HG02571 (cell line): ENCODE measurements around the gene SLC36A3.
A peak's percentile ranks its signal among the peaks of the same experiment; 100 is the strongest.
"Not testable (repeated sequence)": the region's sequence is repeated elsewhere in the genome, so short reads cannot be mapped to it uniquely, and the experiment has no call there.

Experiments used
- ATAC-seq: cut with Tn5 transposase; IDR thresholded peaks from one replicate; pipeline ENCODE4 v1.9.1; 2021; ENCODE audit warnings: mild to moderate bottlenecking, moderate library complexity; ENCODE audit not compliant: unreplicated experiment

SLC36A3 gene

DNA sequence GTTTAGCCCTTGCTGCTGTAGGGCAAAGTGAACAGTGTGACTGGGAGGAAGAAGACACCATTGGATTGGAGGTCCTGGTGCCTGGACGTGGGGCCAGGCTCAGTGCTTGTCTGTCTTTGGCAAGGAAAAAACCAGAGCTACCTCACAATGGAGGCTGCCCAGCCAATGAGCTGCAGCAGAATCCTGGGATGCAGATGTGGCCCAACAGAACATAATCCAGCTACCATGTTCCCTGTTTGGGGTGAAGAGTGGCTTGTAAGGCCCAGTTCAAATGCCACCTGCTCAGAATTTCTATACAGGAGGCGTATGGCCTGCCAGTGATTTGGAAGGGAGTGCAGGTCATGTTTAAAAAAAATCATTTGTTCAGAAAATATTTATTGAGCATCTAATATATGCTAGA, at the start of gene SLC36A3:
TSS of gene SLC36A3 (minus strand) at position 101 of the 400 bp plus-strand sequence. CDS start 412 bp downstream, outside the sequence.
- no peak for ATAC-seq

- ATAC-seq: no peak
These were observed 48.1 kb upstream of the SLC36A3 start for GRCh38 chr5:151351671-151352070.

- no peak for ATAC-seq
These were observed 45.2 kb upstream of the SLC36A3 start for GRCh38 chr5:151348789-151349188.

- no peak for ATAC-seq
These were observed 43.8 kb upstream of the SLC36A3 start, which contains the start of gene SLC36A2 for GRCh38 chr5:151347369-151347768. SLC36A2 (minus strand) TSS chr5:151347559; CDS start chr5:151347460, 99 bp downstream.

- no peak for ATAC-seq
These were observed 42.4 kb upstream of the SLC36A3 start for GRCh38 chr5:151345808-151346478.

- no peak for ATAC-seq
These were observed 41.7 kb upstream of the SLC36A3 start for GRCh38 chr5:151345187-151345807.

GRCh38 chr5:151344088-151344487, 40.5 kb upstream of the SLC36A3 start:
- no peak for ATAC-seq

DNA sequence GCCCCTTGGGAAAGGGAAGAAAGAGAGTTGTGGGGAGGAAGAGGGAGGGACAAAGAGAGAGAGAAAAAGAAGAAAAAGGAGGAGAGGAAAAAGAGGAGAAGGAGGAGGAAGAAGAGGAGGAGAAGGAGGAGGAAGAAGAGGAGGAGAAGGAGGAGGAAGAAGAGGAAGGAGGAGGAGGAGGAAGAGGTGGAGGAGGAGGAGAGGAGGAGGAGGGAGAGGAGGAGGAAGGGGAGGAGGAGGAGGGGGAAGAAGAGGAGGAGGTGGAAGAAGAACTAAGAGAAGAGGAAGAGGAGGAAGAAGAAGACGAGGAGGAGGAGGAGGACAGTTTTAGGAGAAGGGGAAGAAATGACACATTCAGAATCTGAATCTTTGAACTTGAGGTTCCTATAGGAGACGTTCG, 36.4 kb upstream of the SLC36A3 start:
- no peak for ATAC-seq

DNA sequence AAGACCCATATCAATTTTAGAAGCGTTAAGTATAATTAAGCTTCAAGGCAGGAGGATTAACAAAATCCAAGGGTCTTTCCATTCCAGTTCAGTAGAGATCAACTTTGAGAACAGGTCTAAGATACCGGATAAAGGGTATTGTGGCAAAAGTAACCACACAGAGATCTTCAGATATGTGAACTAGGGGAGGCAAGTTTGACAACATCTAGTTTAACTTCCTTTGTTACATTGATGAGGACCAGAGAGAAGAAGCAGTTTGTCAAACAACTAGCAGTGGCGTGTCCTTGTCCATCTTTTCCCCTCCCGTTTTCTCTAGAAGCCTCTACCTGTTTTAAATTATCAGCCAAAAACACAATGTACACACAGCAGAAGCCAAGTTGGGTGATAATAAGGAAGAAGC, 35.2 kb upstream of the SLC36A3 start:
- no peak for ATAC-seq

GRCh38 chr5:151332857-151333256, 29.3 kb upstream of the SLC36A3 start:
- ATAC-seq: no peak

GRCh38 chr5:151328734-151329133, 25.2 kb upstream of the SLC36A3 start:
- no peak for ATAC-seq

DNA sequence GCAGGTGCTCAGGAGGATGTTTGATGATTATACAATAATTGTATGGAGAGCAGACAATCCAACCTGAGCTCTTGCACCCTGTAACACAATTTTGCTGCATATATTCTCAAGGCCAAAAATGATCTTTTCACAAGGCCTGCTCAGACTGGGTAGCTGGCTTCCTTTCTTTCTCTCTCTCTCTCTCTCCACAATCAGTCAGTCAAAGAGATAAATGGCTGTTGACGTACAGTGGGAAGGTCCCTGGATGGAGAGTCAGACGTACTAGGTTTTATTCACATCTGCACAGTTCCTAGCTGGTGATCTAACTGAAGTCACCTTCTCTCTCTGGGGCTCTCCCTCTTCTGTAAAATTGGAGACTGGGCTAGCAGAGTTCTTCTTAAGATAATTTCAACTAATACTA, 24.0 kb upstream of the SLC36A3 start:
- no peak for ATAC-seq

DNA sequence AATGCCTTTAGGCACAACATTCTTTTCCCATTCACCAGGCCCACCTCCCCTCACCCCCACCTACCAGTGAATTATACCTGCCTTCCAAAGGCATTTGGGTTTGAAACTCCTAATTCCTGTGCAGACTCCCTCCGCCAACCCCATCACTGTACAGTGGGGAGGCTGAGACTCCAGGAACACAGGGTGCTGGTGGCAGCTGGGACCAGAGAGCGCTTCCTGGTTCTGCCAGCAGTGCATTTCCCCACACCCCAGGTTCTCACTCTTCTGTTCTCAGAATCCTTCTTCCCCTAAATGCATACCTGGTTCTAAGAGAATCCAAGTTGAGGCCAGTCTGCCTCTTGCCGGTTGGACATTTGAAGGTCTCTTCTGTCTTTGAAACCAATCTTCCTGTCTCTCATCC, 22.7 kb upstream of the SLC36A3 start:
- no peak for ATAC-seq

GRCh38 chr5:151320481-151320880, 16.9 kb upstream of the SLC36A3 start:
- ATAC-seq: no peak

DNA sequence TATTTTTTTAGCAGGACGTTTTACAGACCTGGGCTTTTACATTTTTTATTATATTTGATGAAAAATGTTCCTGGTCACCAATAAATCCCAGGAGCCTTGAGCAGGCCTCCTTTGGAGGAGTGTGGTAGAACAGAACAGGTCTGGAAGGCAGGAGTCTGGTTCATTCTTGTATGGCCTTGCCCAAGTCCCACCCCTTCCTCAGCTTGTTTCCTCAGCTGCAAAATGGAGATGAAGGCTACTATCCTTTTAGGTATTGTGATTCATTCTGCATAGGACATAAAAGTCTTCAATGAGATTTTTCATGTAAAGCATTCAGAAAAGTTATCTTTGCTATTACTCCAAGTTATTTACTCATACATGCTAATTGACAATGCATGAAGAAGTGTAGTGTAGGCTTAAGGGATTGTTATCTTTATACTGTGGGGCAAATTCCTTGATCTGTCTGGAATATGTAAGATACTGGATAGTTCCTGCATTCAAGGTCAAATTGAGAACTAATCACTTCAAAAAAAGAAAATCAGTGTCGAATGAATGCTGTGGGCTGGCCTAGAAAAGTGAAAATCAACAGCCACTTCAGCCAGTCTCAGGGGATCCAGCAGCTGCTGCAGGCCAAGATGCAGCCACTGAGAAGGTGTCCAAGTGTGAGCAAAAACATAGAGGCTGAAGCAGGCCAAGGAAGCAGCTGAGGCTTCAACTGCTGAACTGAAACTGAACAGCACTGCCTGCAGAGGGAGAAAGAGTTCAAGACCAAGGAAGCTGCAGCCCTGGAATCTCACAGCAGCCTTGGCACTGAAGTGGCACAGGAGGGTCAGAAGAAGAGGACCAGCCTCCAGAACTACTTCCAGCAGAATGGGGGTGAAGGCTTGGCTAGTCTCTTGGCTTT, 15.5 kb upstream of the SLC36A3 start:
- peak; percentile 68 for ATAC-seq

DNA sequence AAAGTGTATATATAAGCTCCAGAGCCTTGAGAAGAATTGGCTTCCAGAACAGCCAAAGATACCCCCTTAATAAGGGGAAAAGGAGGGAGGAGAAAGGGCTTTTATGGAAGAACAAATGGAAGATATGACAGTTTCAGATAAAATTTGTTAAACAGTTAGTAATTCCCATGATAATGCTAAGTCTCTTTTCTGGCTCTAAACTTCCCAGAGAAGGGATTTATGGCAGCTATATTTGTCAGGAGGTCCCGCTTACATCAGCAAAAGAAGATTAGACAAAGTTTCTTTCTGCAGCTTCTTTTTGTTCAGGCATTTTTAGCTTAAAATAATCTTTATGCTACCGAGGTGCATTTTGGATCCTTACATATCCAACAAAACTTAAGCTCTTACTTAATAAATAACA, 14.3 kb upstream of the SLC36A3 start:
- ATAC-seq: no peak

DNA sequence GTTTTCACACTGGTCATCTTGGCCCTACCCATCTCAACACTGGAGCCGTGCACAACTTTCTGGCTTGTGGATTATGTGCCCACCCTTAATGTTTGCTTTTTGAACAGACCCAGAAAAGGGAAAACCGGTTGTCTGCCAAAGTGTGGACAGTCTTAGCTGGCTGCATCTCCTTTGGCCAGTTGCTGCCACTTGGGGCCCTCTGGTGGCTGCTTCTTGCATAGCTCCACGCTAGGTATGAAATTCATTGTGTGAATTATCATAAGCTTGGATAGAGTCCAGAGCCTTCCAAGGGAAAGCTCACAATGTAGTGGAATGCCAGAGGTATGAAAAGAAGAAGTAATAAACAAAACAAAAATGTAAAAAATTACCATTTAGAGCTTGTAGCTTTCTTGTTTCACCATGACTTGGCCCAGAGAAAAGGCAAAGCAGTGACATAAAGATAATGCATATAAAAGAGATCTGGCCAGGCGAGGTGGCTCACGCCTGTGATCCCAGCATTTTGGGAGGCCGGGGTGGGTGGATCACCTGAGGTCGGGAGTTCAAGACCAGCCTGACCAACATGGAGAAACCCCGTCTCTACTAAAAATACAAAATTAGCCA, 12.5 kb upstream of the SLC36A3 start:
- peak; percentile 60 for ATAC-seq

GRCh38 chr5:151313357-151313756, 9.8 kb upstream of the SLC36A3 start:
- no peak for ATAC-seq

DNA sequence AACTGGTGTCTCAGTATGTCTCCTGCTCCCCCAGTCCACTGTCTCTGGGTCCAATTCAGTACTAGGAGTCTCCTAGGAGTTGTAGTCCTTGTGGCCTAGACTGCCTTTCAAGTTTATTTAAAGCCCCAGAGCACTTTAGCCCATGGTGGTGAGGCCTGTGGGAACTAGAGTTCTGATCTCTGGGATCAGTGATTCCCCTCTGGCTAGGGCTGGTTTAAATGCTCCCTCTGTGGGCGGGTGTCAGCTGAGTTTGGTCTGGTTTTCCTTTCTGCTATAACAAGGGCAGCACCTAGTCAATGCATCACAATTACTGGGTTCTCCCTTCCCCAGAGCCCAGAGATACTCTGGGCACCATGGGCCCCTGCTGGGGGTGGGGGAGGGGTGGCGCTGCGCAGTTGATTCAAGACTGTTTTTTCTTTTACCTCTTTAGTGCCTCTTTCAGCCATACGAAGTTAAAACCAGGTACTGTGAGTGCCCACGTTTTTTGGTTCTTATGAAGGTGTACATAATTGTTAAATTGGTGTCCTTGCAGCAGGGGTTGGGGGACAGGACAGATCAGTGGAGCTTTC, 9.3 kb upstream of the SLC36A3 start:
- no peak for ATAC-seq

GRCh38 chr5:151310932-151311331, 7.4 kb upstream of the SLC36A3 start:
- no peak for ATAC-seq

DNA sequence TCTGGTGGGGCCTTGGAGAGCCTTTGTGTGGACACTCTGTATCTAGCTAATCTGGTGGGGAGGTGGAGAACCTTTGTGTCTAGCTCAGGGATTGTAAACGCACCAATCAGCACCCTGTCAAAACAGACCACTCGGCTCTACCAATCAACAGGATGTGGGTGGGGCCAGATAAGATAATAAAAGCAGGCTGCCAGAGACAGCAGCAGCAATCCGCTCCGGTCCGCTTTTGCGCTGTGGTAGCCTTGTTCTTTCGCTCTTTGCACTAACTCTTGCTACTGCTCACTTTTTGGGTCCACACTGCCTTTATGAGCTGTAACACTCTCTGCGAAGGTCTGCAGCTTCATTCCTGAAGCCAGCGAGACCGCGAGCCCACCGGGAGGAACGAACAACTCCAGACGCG, 6.3 kb upstream of the SLC36A3 start:
- ATAC-seq: not testable (repeated sequence)
